T-helper 9 cell (primary cell): ENCODE data around the gene KCNJ5.
A peak's percentile ranks its signal among the peaks of the same experiment; 100 is the strongest.

Source experiments
- DNase-seq: peaks from one replicate; pipeline ENCODE4 v3.0.0-alpha.2; 2020

The KCNJ5 gene

GRCh38 chr11:128872094-128872493 is 19.1 kb upstream of the KCNJ5 start:
- no peak for DNase-seq

- DNase-seq, result no peak
Measured at GRCh38 chr11:128872594-128872993, 18.6 kb upstream of the KCNJ5 start.

GRCh38 chr11:128874427-128874826 is 16.7 kb upstream of the KCNJ5 start:
- no peak for DNase-seq

GRCh38 chr11:128876133-128876650 is 15.0 kb upstream of the KCNJ5 start:
- DNase-seq, result no peak

GRCh38 chr11:128877726-128878125 is 13.4 kb upstream of the KCNJ5 start:
- no peak for DNase-seq

GRCh38 chr11:128878455-128878854 is 12.7 kb upstream of the KCNJ5 start:
- DNase-seq, result no peak

- DNase-seq, result no peak
Measured at GRCh38 chr11:128879817-128880216, 11.3 kb upstream of the KCNJ5 start.

- no peak for DNase-seq
Measured at GRCh38 chr11:128881221-128881620, 9.9 kb upstream of the KCNJ5 start.

GRCh38 chr11:128882451-128882850 is 8.7 kb upstream of the KCNJ5 start:
- DNase-seq, result no peak

GRCh38 chr11:128884054-128884453 is 7.1 kb upstream of the KCNJ5 start:
- DNase-seq, result no peak

- DNase-seq, result peak; percentile 29
Measured at GRCh38 chr11:128884703-128885338, 6.3 kb upstream of the KCNJ5 start.

- DNase-seq, result no peak
Measured at GRCh38 chr11:128886406-128887124, 4.6 kb upstream of the KCNJ5 start.

- no peak for DNase-seq
Measured at GRCh38 chr11:128888034-128888985, 2.8 kb upstream of the KCNJ5 start.

- no peak for DNase-seq
Measured at GRCh38 chr11:128889657-128890213, 1.4 kb upstream of the KCNJ5 start.

- DNase-seq, result no peak
Measured at GRCh38 chr11:128890216-128890542, 977 bp upstream of the KCNJ5 start.

GRCh38 chr11:128891913-128892398 is 800 bp downstream of the KCNJ5 start:
- DNase-seq, result no peak

- no peak for DNase-seq
Measured at GRCh38 chr11:128892866-128893565, 1.9 kb downstream of the KCNJ5 start.

GRCh38 chr11:128893578-128894285 is 2.6 kb downstream of the KCNJ5 start:
- no peak for DNase-seq

GRCh38 chr11:128894286-128894681 is 3.1 kb downstream of the KCNJ5 start:
- DNase-seq, result no peak

- DNase-seq, result no peak
Measured at GRCh38 chr11:128894685-128895084, 3.5 kb downstream of the KCNJ5 start.

GRCh38 chr11:128895526-128895925 is 4.4 kb downstream of the KCNJ5 start:
- DNase-seq, result no peak

- DNase-seq, result no peak
Measured at GRCh38 chr11:128896356-128896755, 5.2 kb downstream of the KCNJ5 start.
